Measurements from ENCODE around the gene ZNF217. TPM values are rescaled to one million over a fixed set of nuclear protein-coding genes. Genes with fewer than 3 reads are reported as not detected.
A peak's percentile ranks its signal among the peaks of the same experiment; 100 is the strongest.
"Not testable (repeated sequence)": the region's sequence is repeated elsewhere in the genome, so short reads cannot be mapped to it uniquely, and the experiment has no call there.

The ZNF217 gene
- total RNA-seq, 2 donors from 2014 or later, result 12.6 to 15.8 TPM

- DNase-seq, ATAC-seq: not testable (repeated sequence)
- intact Hi-C loops (cut with DNase I), result loop anchor here in 1 of 2 donors (5.0 kb wide), 1 partner anchor 327 kb away; no protein-coding TSS in a partner anchor
These were observed 3.0 kb downstream of the ZNF217 start for GRCh38 chr20:53590608-53591007.

- DNase-seq, ATAC-seq: not testable (repeated sequence)
- intact Hi-C loops (cut with DNase I), result loop anchor here in 1 of 2 donors (5.0 kb wide), 1 partner anchor 327 kb away; no protein-coding TSS in a partner anchor
These were observed 3.5 kb downstream of the ZNF217 start for GRCh38 chr20:53590122-53590521.

GRCh38 chr20:53589321-53590065 lies 4.1 kb downstream of the ZNF217 start:
- peak; percentile 15 for DNase-seq
- intact Hi-C loops (cut with DNase I), result loop anchor here in 1 of 2 donors (5.0 kb wide), 1 partner anchor 328 kb away; no protein-coding TSS in a partner anchor
- not testable (repeated sequence) for ATAC-seq

- intact Hi-C loops (cut with DNase I); ATAC-seq; DNase-seq: not testable (repeated sequence)
These were observed 6.4 kb downstream of the ZNF217 start for GRCh38 chr20:53587157-53587703.

GRCh38 chr20:53586640-53587039 lies 7.0 kb downstream of the ZNF217 start:
- intact Hi-C loops (cut with DNase I), result no loop called here
- no peak for ATAC-seq
- DNase-seq, result no peak

- intact Hi-C loops (cut with DNase I), result not testable (repeated sequence)
- DNase-seq, result peak; percentile 3
These were observed 7.7 kb downstream of the ZNF217 start for GRCh38 chr20:53585910-53586309.

GRCh38 chr20:53585004-53585569 lies 8.6 kb downstream of the ZNF217 start:
- DNase-seq; ATAC-seq; intact Hi-C loops (cut with DNase I): not testable (repeated sequence)

More at GRCh38 chr20:53585910-53586309, 7.7 kb downstream of the ZNF217 start:
- not testable (repeated sequence) for ATAC-seq

GRCh38 chr20:53584550-53584913 lies 9.1 kb downstream of the ZNF217 start:
- intact Hi-C loops (cut with DNase I), result loop anchor here in 1 of 2 donors (5.0 kb wide), 1 partner anchor 333 kb away; no protein-coding TSS in a partner anchor
- not testable (repeated sequence) for ATAC-seq, DNase-seq

- intact Hi-C loops (cut with DNase I), result loop anchor here in 1 of 2 donors (5.0 kb wide), 1 partner anchor 333 kb away; no protein-coding TSS in a partner anchor
- DNase-seq, result peak; percentile 4
- not testable (repeated sequence) for ATAC-seq
These were observed 9.7 kb downstream of the ZNF217 start for GRCh38 chr20:53583660-53584549.

- ATAC-seq (peak; percentile 64 to 83), DNase-seq (no peak)
- intact Hi-C loops (cut with DNase I), result loop anchor here in 1 of 2 donors (5.0 kb wide), 1 partner anchor 335 kb away; no protein-coding TSS in a partner anchor
These were observed 10.9 kb downstream of the ZNF217 start for GRCh38 chr20:53582574-53583351.

- intact Hi-C loops (cut with DNase I), result loop anchor here in 1 of 2 donors (5.0 kb wide), 1 partner anchor 335 kb away; no protein-coding TSS in a partner anchor
- DNase-seq (no peak), ATAC-seq (no peak)
These were observed 11.4 kb downstream of the ZNF217 start for GRCh38 chr20:53582251-53582570.

- ATAC-seq, result no peak
- intact Hi-C loops (cut with DNase I), result loop anchor here (2.0 to 5.0 kb wide), 2 partner anchors 336 to 359 kb away; no protein-coding TSS in a partner anchor
These were observed 12.0 kb downstream of the ZNF217 start for GRCh38 chr20:53581444-53582250.

GRCh38 chr20:53580376-53581111 lies 13.1 kb downstream of the ZNF217 start:
- ATAC-seq (no peak), DNase-seq (peak; percentile 11)
- intact Hi-C loops (cut with DNase I), result loop anchor here (2.0 to 5.0 kb wide), 2 partner anchors 337 to 360 kb away; no protein-coding TSS in a partner anchor

More at GRCh38 chr20:53581444-53582250, 12.0 kb downstream of the ZNF217 start:
- peak; percentile 19 for DNase-seq

- intact Hi-C loops (cut with DNase I), result loop anchor here (2.0 to 10.0 kb wide), 5 partner anchors 291 to 485 kb away; no protein-coding TSS in a partner anchor
- ATAC-seq (peak in 1 of 2 donors; percentile 16), DNase-seq (peak; percentile 21)
These were observed 13.9 kb downstream of the ZNF217 start for GRCh38 chr20:53579581-53580375.

- ATAC-seq, result peak; percentile 1 to 34
- intact Hi-C loops (cut with DNase I), result loop anchor here (2.0 to 10.0 kb wide), 4 partner anchors 292 to 486 kb away; no protein-coding TSS in a partner anchor
- DNase-seq, result no peak
These were observed 14.4 kb downstream of the ZNF217 start for GRCh38 chr20:53579266-53579580.

Data from left cardiac atrium (tissue), 4 donors.